Measurements from ENCODE around the gene TRAPPC8. TPM values are rescaled to one million over a fixed set of nuclear protein-coding genes. Genes with fewer than 3 reads are reported as not detected.
"Not testable (repeated sequence)": the region's sequence is repeated elsewhere in the genome, so short reads cannot be mapped to it uniquely, and the experiment has no call there.

The TRAPPC8 gene
- total RNA-seq, 1 donor from 2014 or later: 31.5 TPM

DNA sequence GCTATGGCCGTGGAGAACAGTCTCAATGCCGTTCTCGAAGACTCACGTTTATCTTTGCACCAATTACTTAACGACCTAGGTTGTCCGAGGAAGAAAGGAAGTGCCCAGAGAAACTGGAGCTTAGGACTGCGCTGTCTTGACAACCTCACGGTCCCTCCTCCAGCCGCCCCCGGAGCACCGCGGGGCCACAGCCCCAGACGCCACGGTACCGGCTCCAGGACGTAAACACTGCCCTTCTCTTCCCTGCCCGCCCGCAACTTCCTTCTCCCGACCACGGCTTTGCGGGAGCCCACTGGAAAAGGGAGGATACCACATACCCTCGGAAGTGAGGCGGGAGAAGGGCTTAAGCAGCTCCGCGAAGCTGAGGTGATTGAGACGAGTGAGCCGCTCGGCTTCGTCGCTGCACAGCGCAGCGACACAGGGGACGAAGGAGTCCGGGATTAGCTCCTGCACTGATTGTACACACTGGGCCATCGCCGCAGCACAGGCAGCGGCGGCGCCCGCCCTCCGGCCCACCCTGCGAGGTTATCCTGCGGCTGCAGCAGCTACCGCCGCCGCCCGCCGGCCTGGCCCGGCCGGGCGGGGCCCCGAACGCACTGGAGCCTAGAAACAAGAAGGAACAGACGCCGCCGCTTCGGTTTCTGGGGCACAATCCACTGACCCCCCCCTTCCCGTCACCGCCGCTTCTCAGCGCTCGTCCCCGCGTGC, 483 bp downstream of the TRAPPC8 start:
- peak overlapping the region; percentile 97 for H3K9ac ChIP-seq (ENCODE audit: low read length)
- Mint-ChIP-seq H3K9me3 (ENCODE audit: unreplicated experiment) (no peaks in the 10 kb centered on the region), H3K27ac (ENCODE audit: unreplicated experiment) (peak overlapping the region; percentile 100), H3K36me3 (ENCODE audit: low read depth, unreplicated experiment) (no peaks in the 10 kb centered on the region), H3K4me1 (ENCODE audit: low read depth, unreplicated experiment) (peaks cover 6% of the 10 kb centered on the region), H3K4me3 (ENCODE audit: unreplicated experiment) (peak overlapping the region; percentile 100), H3K27me3 (ENCODE audit: low read depth, unreplicated experiment) (no peaks in the 10 kb centered on the region)
- no peaks in the 10 kb centered on the region for H3K9me3 ChIP-seq (ENCODE audit: insufficient read depth, low read depth, low read length)
- H3K4me2 ChIP-seq (ENCODE audit: low read length): peak overlapping the region; percentile 97
- peak; percentile 54 for DNase-seq (ENCODE audit: low read depth)
- H3K79me2 ChIP-seq (ENCODE audit: insufficient read depth, low read length): peaks cover 51% of the 10 kb centered on the region
- H4K20me1 ChIP-seq (ENCODE audit: insufficient read depth, low read length): peaks cover 35% of the 10 kb centered on the region
- peak overlapping the region; percentile 98 for H2AFZ ChIP-seq (ENCODE audit: low read depth, low read length)
- no peak for FAIRE-seq
- peak overlapping the region; percentile 94 for H3K4me3 ChIP-seq (ENCODE audit: insufficient read depth, low read depth, low read length)
- H3K36me3 ChIP-seq (ENCODE audit: insufficient read depth, low read length): no peaks in the 10 kb centered on the region
- TF ChIP-seq CTCF (IDR thresholded peaks at IDR 0.05; ENCODE audit: insufficient read depth, low read depth, low read length) (no peak), EZH2 (IDR thresholded peaks at IDR 0.05; ENCODE audit: insufficient read depth, low read length) (no peak)
- H3K27ac ChIP-seq (ENCODE audit: low read depth, low read length): peak overlapping the region; percentile 95
- H3K27me3 ChIP-seq (ENCODE audit: insufficient read depth, low read length): no peaks in the 10 kb centered on the region
- peaks cover 11% of the 10 kb centered on the region for H3K4me1 ChIP-seq (ENCODE audit: insufficient read depth, low read length)

DNA sequence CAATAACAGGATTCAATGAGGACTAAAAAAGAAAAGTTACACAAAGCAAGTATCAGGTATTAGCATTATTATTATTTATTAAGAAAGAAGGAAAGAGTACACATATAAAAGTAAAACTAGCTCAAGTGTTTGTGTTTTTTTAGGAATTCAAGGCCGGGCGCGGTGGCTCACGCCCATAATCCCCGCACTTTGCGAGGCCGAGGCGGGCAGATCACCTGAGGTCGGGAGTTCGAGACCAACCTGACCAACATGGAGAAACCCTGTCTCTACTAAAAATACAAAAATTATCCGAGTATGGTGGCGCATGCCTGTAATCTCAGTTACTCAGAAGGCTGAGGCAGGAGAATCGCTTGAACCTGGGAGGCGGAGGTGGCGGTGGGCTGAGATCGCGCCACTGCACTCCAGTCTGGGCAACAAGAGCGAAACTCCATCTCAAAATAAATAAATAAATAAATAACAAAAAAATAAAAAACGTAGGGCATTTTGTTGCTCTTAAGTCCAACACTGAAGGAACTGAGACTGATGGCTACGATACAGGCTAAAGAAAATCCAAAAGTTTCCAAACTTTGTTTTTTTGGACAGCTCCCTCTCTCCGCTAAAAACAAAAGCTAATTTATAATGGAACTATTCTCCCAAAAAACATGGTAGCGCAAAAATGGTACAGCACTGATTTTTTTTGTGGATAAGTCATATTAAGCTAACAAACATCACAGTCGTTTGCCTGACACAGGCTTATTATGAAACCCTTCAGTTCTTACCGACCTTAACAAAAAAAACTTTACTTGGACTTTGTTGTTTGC, 1.7 kb downstream of the TRAPPC8 start:
- H4K20me1 ChIP-seq (ENCODE audit: insufficient read depth, low read length): peaks cover 43% of the 10 kb centered on the region
- H3K4me3 Mint-ChIP-seq (ENCODE audit: unreplicated experiment): peak overlapping the region; percentile 100
- no peaks in the 10 kb centered on the region for H3K27me3 ChIP-seq (ENCODE audit: insufficient read depth, low read length)
- TF ChIP-seq CTCF (IDR thresholded peaks at IDR 0.05; ENCODE audit: insufficient read depth, low read depth, low read length): no peak
- no peak for TF ChIP-seq EZH2 (IDR thresholded peaks at IDR 0.05; ENCODE audit: insufficient read depth, low read length)
- H3K79me2 ChIP-seq (ENCODE audit: insufficient read depth, low read length): peaks cover 62% of the 10 kb centered on the region
- no peak overlapping the region for H3K27ac Mint-ChIP-seq (ENCODE audit: unreplicated experiment)
- H3K27ac ChIP-seq (ENCODE audit: low read depth, low read length): peak overlapping the region; percentile 5
- H3K4me1 ChIP-seq (ENCODE audit: insufficient read depth, low read length): peaks cover 11% of the 10 kb centered on the region
- no peaks in the 10 kb centered on the region for H3K36me3 Mint-ChIP-seq (ENCODE audit: low read depth, unreplicated experiment)
- DNase-seq (ENCODE audit: low read depth) (no peak), FAIRE-seq (no peak)
- no peaks in the 10 kb centered on the region for H3K9me3 ChIP-seq (ENCODE audit: insufficient read depth, low read depth, low read length)
- H3K27me3 Mint-ChIP-seq (ENCODE audit: low read depth, unreplicated experiment): no peaks in the 10 kb centered on the region
- no peaks in the 10 kb centered on the region for H3K36me3 ChIP-seq (ENCODE audit: insufficient read depth, low read length)
- H3K4me3 ChIP-seq (ENCODE audit: insufficient read depth, low read depth, low read length): peak overlapping the region; percentile 94
- peak overlapping the region; percentile 97 for H3K4me2 ChIP-seq (ENCODE audit: low read length)
- no peak overlapping the region for H2AFZ ChIP-seq (ENCODE audit: low read depth, low read length)
- H3K4me1 Mint-ChIP-seq (ENCODE audit: low read depth, unreplicated experiment): peaks cover 6% of the 10 kb centered on the region
- no peaks in the 10 kb centered on the region for H3K9me3 Mint-ChIP-seq (ENCODE audit: unreplicated experiment)
- peak overlapping the region; percentile 97 for H3K9ac ChIP-seq (ENCODE audit: low read length)

- H3K79me2 ChIP-seq (ENCODE audit: insufficient read depth, low read length): peaks cover 71% of the 10 kb centered on the region
- H3K36me3 ChIP-seq (ENCODE audit: insufficient read depth, low read length); H3K4me3 ChIP-seq (ENCODE audit: insufficient read depth, low read depth, low read length); H3K27me3 Mint-ChIP-seq (ENCODE audit: low read depth, unreplicated experiment); H3K4me3 Mint-ChIP-seq (ENCODE audit: unreplicated experiment); H3K9me3 Mint-ChIP-seq (ENCODE audit: unreplicated experiment); H3K36me3 Mint-ChIP-seq (ENCODE audit: low read depth, unreplicated experiment); FAIRE-seq; H3K27me3 ChIP-seq (ENCODE audit: insufficient read depth, low read length); H3K9ac ChIP-seq (ENCODE audit: low read length); H3K9me3 ChIP-seq (ENCODE audit: insufficient read depth, low read depth, low read length); H3K4me1 ChIP-seq (ENCODE audit: insufficient read depth, low read length); H3K27ac ChIP-seq (ENCODE audit: low read depth, low read length); H2AFZ ChIP-seq (ENCODE audit: low read depth, low read length); H3K27ac Mint-ChIP-seq (ENCODE audit: unreplicated experiment); DNase-seq (ENCODE audit: low read depth); H3K4me2 ChIP-seq (ENCODE audit: low read length): not testable (repeated sequence)
- peaks cover 12% of the 10 kb centered on the region for H3K4me1 Mint-ChIP-seq (ENCODE audit: low read depth, unreplicated experiment)
- peaks cover 68% of the 10 kb centered on the region for H4K20me1 ChIP-seq (ENCODE audit: insufficient read depth, low read length)
Measured at GRCh38 chr18:31934773-31935172, 8.2 kb downstream of the TRAPPC8 start.
